Fibroblast of lung (primary cell): ENCODE measurements around the gene KIF26A.

Source experiments
- EZH2 ChIP-seq: IDR thresholded peaks from 2 replicates; pipeline ENCODE4 v1.5.1; 2012; ENCODE audit warnings: low read length, control low read depth, mild to moderate bottlenecking; ENCODE audit errors: missing control alignments
- TF ChIP-seq, protein P1 (sequence below), 2 donors: IDR thresholded peaks in 1 of 2; conservative IDR thresholded peaks in 1 of 2; 1 replicate in 1 of 2; 2 replicates in 1 of 2; pipeline ENCODE4 v1.5.1; 2011 to 2012; ENCODE audit warnings: low read length in 2 of 2, control low read depth in 1 of 2, inconsistent platforms in 1 of 2, low read depth in 1 of 2, mild to moderate bottlenecking in 1 of 2

DNA sequence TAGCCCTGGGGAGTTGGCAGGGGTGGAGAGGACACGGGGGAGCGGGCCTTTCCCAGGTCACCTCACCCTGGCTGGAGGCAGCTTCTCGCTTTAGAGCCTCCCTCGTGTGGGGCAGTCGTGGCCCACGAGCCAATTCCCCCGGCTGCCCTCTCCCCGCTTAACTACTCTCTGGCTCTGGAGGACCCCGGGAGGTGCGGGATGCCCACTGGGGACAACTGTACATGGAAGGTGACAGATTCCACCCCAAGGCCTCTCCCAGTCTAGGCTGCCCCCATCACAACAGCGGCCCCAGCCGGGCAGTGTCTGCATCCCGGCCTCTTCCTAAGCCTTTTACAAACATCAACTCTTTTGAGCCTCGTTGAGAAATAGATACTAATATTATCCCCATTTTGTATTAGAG lies 78.1 kb downstream of the KIF26A start:
- TF ChIP-seq, protein P1, sequence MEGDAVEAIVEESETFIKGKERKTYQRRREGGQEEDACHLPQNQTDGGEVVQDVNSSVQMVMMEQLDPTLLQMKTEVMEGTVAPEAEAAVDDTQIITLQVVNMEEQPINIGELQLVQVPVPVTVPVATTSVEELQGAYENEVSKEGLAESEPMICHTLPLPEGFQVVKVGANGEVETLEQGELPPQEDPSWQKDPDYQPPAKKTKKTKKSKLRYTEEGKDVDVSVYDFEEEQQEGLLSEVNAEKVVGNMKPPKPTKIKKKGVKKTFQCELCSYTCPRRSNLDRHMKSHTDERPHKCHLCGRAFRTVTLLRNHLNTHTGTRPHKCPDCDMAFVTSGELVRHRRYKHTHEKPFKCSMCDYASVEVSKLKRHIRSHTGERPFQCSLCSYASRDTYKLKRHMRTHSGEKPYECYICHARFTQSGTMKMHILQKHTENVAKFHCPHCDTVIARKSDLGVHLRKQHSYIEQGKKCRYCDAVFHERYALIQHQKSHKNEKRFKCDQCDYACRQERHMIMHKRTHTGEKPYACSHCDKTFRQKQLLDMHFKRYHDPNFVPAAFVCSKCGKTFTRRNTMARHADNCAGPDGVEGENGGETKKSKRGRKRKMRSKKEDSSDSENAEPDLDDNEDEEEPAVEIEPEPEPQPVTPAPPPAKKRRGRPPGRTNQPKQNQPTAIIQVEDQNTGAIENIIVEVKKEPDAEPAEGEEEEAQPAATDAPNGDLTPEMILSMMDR (conservative IDR thresholded peaks at IDR 0.05 in 1 of 2, IDR thresholded peaks at IDR 0.05 in 1 of 2; ENCODE audit: low read depth in 1 of 2, low read length in 2 of 2), result no peak
- TF ChIP-seq EZH2, result no peak
